ENCODE data around the gene TMEM198. TPM values are rescaled to one million over a fixed set of nuclear protein-coding genes. Genes with fewer than 3 reads are reported as not detected.

TMEM198 gene
- total and polyA plus RNA-seq, 2 experiments from 2014 or later: 1.7 to 5.8 TPM

- H3K4me2 ChIP-seq (ENCODE audit: unreplicated experiment): no peak overlapping the region
- TF ChIP-seq EZH2 (IDR thresholded peaks at IDR 0.05; ENCODE audit: insufficient read depth, poor library complexity, severe bottlenecking) (no peak), EZH2phosphoT487 (IDR thresholded peaks at IDR 0.05; ENCODE audit: insufficient read depth, low read depth) (no peak)
- in situ Hi-C loops (cut with MboI): no loop called here
- WGBS, 2 experiments (ENCODE audit: low coverage in 1 of 2, low lambda C conversion rate in 2 of 2, missing lambda C conversion rate in 2 of 2): 80 to 84% methylated on average over 9 of the region's 9 CpGs
- H3F3A ChIP-seq (ENCODE audit: insufficient read depth): no peaks in the 10 kb centered on the region
- H3K36me3 ChIP-seq (ENCODE audit: low read depth): no peaks in the 10 kb centered on the region
- H3K9me2 ChIP-seq (ENCODE audit: insufficient read depth): no peaks in the 10 kb centered on the region
- peaks cover 4% of the 10 kb centered on the region; the same call in 1 of the 2 replicates for H3K4me1 ChIP-seq (ENCODE audit: insufficient read depth)
- no peak overlapping the region for H3K27ac ChIP-seq
- H3K4me3 ChIP-seq: no peak overlapping the region
- H3K79me2 ChIP-seq (ENCODE audit: insufficient read depth): no peaks in the 10 kb centered on the region
- H3K9me3 ChIP-seq (ENCODE audit: low read depth): no peaks in the 10 kb centered on the region
- H4K20me1 ChIP-seq (ENCODE audit: insufficient read depth): no peaks in the 10 kb centered on the region
- no peaks in the 10 kb centered on the region for H3K27me3 ChIP-seq (replicated peaks; ENCODE audit: insufficient read depth)
- H3K9ac ChIP-seq: no peak overlapping the region
- H2AFZ ChIP-seq: no peak overlapping the region
- DNase-seq: no peak
Measured at GRCh38 chr2:219549619-219550018, 5.8 kb downstream of the TMEM198 start.

DNA sequence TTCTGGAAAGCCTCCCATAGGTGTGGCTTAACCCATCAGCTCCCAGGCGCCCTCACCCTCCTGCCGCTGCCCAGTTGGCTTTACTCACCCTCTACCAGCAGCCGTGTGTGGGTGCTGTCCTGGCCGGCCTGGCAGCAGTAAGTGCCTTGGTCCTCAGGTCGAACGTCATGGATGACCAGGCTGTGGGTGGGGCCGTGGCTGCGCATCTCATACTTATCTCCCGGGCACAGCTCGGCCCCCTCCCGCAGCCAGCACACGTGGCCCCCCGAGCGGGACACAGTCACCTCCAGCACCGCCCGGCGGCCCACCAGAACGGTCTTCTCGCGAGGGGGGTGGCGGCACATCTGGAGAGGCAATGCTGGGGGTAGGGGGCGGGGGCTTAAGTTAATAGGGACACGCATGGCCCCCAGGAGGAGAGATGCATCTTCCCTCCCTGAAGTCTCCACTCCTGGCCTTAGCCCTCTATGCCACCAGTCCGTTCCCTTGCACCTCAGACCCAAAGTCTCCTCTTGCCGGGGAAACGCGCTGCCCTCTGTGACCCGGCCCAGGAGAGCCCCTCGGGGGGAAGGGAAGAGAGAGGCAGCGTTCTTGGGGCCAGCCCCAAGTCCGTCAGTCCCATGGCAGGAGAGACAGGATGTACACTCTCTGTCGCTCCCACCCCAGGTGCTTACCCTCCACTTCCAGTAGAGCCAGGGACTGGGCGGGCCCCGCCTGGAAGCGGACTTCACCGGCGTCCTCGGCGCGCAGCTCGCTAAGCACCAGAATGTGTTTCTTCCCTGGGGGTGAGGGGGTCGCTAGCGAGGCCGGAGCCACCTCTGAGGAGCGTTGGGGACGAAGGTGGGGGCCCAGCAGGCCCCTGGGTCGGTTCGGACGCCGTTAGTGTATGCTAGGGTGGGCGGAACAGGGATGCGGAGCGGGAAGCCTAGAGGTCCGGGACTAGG lies 7.9 kb downstream of the TMEM198 start:
- TF ChIP-seq EZH2phosphoT487 (IDR thresholded peaks at IDR 0.05; ENCODE audit: insufficient read depth, low read depth) (no peak), EZH2 (IDR thresholded peaks at IDR 0.05; ENCODE audit: insufficient read depth, poor library complexity, severe bottlenecking) (no peak)
- peak; percentile 79 for DNase-seq
- Histone ChIP-seq H3K4me1 (ENCODE audit: insufficient read depth) (peaks cover 4% of the 10 kb centered on the region; the same call in 1 of the 2 replicates), H3K79me2 (ENCODE audit: insufficient read depth) (no peaks in the 10 kb centered on the region), H3K36me3 (ENCODE audit: low read depth) (no peaks in the 10 kb centered on the region), H2AFZ (peak overlapping the region; percentile 83), H3K4me3 (peak overlapping the region; percentile 76), H3K9me2 (ENCODE audit: insufficient read depth) (no peaks in the 10 kb centered on the region), H3K9me3 (ENCODE audit: low read depth) (no peaks in the 10 kb centered on the region), H3K9ac (no peak overlapping the region), H3K4me2 (ENCODE audit: unreplicated experiment) (peak overlapping the region; percentile 87), H3K27me3 (replicated peaks; ENCODE audit: insufficient read depth) (no peaks in the 10 kb centered on the region), H4K20me1 (ENCODE audit: insufficient read depth) (no peaks in the 10 kb centered on the region), H3F3A (ENCODE audit: insufficient read depth) (no peaks in the 10 kb centered on the region), H3K27ac (no peak overlapping the region)
- in situ Hi-C loops (cut with MboI): no loop called here
- WGBS, 2 experiments (ENCODE audit: low coverage in 1 of 2, low lambda C conversion rate in 2 of 2, missing lambda C conversion rate in 2 of 2): 7 to 11% methylated on average over 46 to 49 of the region's 54 CpGs

- Histone ChIP-seq H3K9ac (no peak overlapping the region; the same call in 1 of the 2 replicates), H3K9me3 (ENCODE audit: low read depth) (no peaks in the 10 kb centered on the region), H3K4me2 (ENCODE audit: unreplicated experiment) (peak overlapping the region; percentile 87), H3K4me1 (ENCODE audit: insufficient read depth) (peaks cover 4% of the 10 kb centered on the region; the same call in 1 of the 2 replicates), H3K9me2 (ENCODE audit: insufficient read depth) (no peaks in the 10 kb centered on the region), H4K20me1 (ENCODE audit: insufficient read depth) (no peaks in the 10 kb centered on the region), H3F3A (ENCODE audit: insufficient read depth) (no peaks in the 10 kb centered on the region), H3K27ac (no peak overlapping the region), H3K79me2 (ENCODE audit: insufficient read depth) (no peaks in the 10 kb centered on the region), H2AFZ (peak overlapping the region; percentile 83), H3K4me3 (peak overlapping the region; percentile 76), H3K36me3 (ENCODE audit: low read depth) (no peaks in the 10 kb centered on the region), H3K27me3 (replicated peaks; ENCODE audit: insufficient read depth) (no peaks in the 10 kb centered on the region)
- in situ Hi-C loops (cut with MboI): no loop called here
- peak; percentile 94 for DNase-seq
- TF ChIP-seq EZH2phosphoT487 (IDR thresholded peaks at IDR 0.05; ENCODE audit: insufficient read depth, low read depth): no peak
- no peak for TF ChIP-seq EZH2 (IDR thresholded peaks at IDR 0.05; ENCODE audit: insufficient read depth, poor library complexity, severe bottlenecking)
- WGBS, 2 experiments (ENCODE audit: low coverage in 1 of 2, low lambda C conversion rate in 2 of 2, missing lambda C conversion rate in 2 of 2): 0 to 4% methylated on average over 66 to 70 of the region's 99 CpGs
Measured at GRCh38 chr2:219552382-219553167, 8.7 kb downstream of the TMEM198 start.

DNA sequence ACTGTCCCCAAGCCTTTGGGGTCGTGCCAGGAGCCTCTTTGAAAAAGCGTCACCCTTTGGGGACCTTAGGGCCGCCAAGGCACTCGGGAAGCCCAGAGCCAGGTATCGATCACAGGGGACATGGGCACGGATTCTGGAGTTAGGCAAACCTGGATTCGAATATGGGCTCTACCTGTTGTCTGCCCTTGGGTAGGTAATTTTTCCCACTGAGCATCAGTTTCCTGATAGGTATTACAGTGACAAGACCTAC lies 9.3 kb downstream of the TMEM198 start:
- H4K20me1 ChIP-seq (ENCODE audit: insufficient read depth): no peaks in the 10 kb centered on the region
- H3K4me2 ChIP-seq (ENCODE audit: unreplicated experiment): peak overlapping the region; percentile 87
- H3K27me3 ChIP-seq (replicated peaks; ENCODE audit: insufficient read depth): no peaks in the 10 kb centered on the region
- peaks cover 4% of the 10 kb centered on the region; the same call in 1 of the 2 replicates for H3K4me1 ChIP-seq (ENCODE audit: insufficient read depth)
- peak overlapping the region; percentile 83 for H2AFZ ChIP-seq
- no peaks in the 10 kb centered on the region for H3K9me3 ChIP-seq (ENCODE audit: low read depth)
- 26 to 27% methylated on average over 6 to 7 of the region's 7 CpGs for WGBS, 2 experiments (ENCODE audit: low coverage in 1 of 2, low lambda C conversion rate in 2 of 2, missing lambda C conversion rate in 2 of 2)
- TF ChIP-seq EZH2phosphoT487 (IDR thresholded peaks at IDR 0.05; ENCODE audit: insufficient read depth, low read depth): no peak
- TF ChIP-seq EZH2 (IDR thresholded peaks at IDR 0.05; ENCODE audit: insufficient read depth, poor library complexity, severe bottlenecking): no peak
- no peak for DNase-seq
- in situ Hi-C loops (cut with MboI): no loop called here
- H3K9me2 ChIP-seq (ENCODE audit: insufficient read depth): no peaks in the 10 kb centered on the region
- H3K27ac ChIP-seq: no peak overlapping the region
- H3F3A ChIP-seq (ENCODE audit: insufficient read depth): no peaks in the 10 kb centered on the region
- peak overlapping the region; percentile 76 for H3K4me3 ChIP-seq
- no peaks in the 10 kb centered on the region for H3K36me3 ChIP-seq (ENCODE audit: low read depth)
- H3K79me2 ChIP-seq (ENCODE audit: insufficient read depth): no peaks in the 10 kb centered on the region
- no peak overlapping the region for H3K9ac ChIP-seq

Measured in GM23248 (cell line).